Stimulated activated CD4-positive, alpha-beta T cell treated with anti-CD3 and anti-CD28 coated beads, Interleukin-4, amount 100 ng/mL, for 24 hours (primary cell): Measurements from ENCODE around the gene TPSAB1.
"Not testable (repeated sequence)": the region's sequence is repeated elsewhere in the genome, so short reads cannot be mapped to it uniquely, and the experiment has no call there.

ENCODE experiments used
- DNase-seq: peaks from one replicate; pipeline ENCODE4 v3.0.0-alpha.2; 2020

TPSAB1 gene

GRCh38 chr16:1253701-1254364, 13.3 kb downstream of the TPSAB1 start:
- DNase-seq, result not testable (repeated sequence)

DNA sequence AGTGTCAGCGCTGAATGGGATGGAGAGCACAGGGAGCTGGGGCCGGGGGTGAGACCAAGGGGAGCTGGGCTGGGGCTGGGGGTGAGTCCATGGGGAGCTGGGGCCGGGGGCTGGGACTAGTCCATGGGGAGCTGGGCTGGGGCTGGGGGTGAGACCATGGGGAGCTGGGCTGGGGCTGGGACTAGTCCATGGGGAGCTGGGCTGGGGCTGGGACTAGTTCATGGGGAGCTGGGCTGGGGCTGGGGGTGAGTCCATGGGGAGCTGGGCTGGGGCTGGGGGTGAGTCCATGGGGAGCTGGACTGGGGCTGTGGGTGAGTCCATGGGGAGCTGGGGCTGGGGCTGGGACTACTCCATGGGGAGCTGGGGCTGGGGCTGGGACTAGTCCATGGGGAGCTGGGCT, 14.3 kb downstream of the TPSAB1 start:
- not testable (repeated sequence) for DNase-seq

DNA sequence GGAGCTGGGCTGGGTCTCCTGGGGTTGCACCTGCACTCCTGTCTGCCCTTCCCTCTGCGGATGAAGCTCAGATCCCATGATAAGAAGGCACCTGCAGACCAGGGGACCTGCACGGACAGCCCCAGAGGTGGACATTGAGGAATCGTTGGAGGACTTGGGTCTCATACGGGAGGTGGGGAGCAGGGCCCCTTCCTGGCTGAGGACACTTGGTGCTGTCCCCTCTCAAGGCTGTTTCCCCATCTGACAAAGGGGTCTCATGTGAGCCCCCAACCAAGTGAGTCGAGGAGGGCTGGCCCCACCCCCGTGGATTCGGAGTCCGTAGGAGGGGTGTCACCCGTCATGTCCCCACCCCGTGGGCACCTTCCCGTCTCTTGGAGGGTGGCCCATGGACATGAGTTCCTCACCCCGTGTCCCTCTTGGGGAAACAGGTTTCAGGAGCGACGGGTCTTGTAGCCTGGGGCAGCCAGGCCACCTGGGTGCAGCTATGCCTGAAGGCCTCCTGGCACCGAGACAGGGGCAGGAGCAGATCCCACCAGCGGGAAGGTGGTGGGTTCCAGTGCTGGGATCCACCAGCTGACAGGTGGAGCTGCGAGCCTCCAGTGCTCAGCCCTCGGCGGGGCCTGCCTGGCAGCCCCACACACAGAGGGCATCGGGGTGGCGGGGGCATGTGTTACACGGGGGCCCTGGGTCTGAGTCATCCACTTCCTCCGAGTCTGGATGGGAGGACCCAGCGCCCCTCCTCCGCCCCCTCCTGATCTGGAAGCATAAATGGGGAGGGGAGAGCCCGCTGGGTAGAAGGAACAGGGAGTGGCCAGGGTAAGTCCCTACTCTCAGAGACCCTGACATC, 15.0 kb downstream of the TPSAB1 start, which contains the start of gene TPSD1:
TSS of gene TPSD1 (plus strand) at position 794 of the 847 bp plus-strand sequence. CDS start 212 bp downstream, outside the sequence.
- DNase-seq, result not testable (repeated sequence)

- not testable (repeated sequence) for DNase-seq
Measured at GRCh38 chr16:1256296-1256873, 15.9 kb downstream of the TPSAB1 start.

DNA sequence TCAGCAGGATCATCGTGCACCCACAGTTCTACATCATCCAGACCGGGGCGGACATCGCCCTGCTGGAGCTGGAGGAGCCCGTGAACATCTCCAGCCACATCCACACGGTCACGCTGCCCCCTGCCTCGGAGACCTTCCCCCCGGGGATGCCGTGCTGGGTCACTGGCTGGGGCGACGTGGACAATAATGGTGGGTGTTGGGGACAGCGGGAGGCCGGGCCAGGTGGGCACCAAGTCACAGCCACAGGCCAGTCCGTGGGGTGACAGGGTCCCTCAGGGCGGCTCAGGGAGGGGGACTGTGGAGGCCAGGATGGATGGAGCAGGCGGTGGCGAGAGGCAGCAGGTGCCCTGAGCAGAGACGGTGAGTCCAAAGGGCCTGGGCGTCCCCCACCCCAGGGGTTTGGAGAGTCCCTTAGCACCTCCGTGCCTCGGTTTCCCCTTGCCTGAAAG, 16.4 kb downstream of the TPSAB1 start:
- DNase-seq, result no peak

DNA sequence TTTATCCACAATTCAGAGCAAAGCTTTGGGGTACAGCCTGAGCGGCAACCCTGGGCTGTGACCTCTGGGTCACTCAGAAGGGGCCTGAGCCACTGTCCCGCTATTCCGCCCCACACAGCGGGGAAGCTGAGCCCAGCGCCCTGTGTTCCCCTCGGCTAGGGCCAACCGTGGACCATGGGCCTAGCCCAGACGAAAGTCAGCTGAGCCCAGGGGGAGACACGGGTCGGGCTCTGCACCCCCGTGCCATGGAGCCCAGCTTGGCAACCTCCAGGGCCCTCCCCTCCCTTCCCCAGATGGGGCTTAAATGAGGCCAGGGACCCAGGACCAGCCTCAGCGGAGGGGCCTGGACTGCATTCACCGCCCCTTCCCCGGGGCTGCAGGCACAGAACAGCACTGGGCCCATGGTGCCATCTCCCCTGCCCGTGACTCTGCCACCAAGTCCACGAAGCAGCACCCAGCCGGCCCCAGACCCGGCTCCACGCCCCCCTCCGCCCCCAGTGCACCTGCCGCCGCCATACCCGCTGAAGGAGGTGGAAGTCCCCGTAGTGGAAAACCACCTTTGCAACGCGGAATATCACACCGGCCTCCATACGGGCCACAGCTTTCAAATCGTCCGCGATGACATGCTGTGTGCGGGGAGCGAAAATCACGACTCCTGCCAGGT, 17.2 kb downstream of the TPSAB1 start:
- DNase-seq, result no peak

DNA sequence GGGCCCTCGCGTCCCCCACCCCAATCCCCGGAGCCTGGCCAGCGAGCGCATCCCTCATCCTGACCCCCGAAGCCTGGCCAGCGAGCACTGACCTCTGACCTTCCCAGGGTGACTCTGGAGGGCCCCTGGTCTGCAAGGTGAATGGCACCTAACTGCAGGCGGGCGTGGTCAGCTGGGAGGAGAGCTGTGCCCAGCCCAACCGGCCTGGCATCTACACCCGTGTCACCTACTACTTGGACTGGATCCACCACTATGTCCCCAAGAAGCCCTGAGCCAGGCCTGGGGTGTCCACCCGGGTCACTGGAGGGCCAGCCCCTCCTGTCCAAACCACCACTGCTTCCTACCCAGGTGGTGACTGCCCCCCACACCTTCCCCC, 17.7 kb downstream of the TPSAB1 start:
- no peak for DNase-seq

DNA sequence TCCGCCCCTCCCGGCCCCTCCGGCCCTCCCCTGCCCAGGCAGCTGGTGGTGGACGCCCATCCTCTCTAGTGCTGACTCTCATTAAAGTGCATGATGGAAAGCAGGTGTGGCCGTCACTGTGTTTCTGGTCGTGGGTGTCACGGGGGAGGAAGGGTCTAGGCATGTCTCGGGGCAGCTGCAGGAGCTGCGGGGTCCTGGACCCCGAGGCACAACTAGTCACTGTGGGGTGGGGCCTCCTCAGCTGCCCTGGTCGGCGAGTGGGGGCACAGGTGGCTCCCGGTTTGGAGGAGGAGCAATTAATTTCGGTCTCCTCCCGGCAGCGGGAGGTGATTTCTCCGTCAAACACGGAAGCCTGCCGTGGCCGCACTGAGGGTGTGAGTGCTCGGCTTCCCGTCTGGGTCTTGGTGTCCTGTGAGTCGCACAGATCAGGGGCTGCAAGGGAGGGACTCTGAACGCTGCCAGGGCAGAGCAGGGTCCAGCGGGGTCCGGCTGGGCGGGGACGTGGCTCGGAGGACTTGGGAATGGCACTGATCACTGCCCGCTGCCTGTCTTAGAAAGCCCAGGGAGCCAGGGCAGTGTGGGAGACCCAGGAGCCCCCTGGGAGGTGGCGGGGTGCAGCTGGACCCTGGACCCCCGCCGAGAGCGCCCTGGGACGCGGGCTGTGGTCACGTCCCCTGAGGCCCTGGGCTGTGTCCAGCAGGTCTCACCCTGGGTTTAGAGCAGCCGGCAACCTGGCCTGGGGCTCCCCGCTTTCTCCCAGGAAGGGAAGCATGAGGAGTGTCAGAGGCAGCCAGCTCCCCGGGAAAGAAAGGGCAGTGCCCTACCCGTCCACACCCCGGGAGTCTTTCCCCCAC, 18.6 kb downstream of the TPSAB1 start:
- DNase-seq, result no peak

GRCh38 chr16:1259760-1260068, 19.2 kb downstream of the TPSAB1 start:
- DNase-seq, result no peak

DNA sequence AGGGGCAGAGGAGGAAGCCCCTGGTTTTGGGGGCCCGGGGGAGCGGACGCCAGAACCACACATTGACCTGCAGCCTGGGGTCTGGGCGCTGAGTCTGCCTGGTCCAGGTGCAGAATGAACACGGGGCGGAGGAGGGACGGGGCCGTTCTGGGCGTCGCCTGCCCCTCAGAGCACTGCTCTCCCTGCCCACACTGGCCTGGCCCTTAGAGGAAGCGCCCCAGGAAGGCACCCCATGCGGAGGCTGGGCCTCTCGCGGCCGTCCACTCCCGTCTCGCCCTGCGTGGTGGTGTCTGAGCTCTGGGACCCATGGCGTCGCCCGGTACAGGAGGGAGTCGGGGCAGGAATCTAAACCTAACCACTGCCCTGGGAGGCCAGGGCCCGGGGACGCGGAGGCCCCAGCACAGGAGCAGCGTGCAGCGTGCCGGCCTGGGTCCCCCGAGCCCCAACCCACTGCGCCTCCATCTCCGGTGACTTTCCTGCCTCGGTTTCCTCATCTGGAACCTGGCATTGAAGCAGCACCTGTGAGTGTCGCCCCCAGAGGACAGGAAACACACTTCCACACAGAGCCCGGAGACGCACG, 19.7 kb downstream of the TPSAB1 start:
- DNase-seq, result no peak

DNA sequence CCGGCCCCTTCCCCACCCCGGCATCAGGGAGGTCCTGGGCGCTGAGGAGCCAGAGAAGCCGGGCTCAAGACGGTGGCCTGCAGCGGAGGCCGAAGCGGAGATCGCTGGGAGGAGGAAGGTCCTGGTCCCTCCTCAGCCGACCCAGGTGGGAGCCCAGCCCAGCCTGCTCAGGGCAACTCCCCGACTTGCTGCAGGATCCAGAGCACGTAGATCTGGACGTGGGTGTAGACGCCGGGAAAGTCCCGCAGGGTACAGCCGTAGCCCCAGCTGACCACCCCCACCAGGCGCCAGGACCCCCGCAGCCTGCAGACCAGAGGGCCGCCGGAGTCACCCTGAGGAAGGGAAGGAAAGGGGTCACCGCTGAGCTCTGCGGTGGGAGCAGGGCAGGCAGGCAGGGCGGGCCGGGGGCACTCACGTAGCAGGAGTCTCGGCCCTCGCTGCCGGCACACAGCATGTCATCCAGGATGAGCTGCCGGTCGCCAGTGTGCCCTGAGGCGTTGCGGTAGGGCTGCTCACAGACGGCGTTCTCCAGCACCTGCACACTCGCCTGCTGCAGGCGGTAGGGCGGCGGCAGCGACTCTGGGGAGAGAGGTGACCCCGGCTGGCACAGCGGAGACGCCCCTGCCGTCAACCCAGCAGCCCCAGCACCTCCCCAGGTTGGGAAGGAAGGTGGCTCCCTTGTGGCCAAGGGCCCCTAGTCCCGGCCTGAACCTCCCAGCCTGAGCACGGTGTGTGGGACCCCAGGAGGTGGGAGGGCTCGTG, 20.8 kb downstream of the TPSAB1 start:
- DNase-seq, result no peak

- DNase-seq, result no peak
Measured at GRCh38 chr16:1262210-1262845, 21.8 kb downstream of the TPSAB1 start.

DNA sequence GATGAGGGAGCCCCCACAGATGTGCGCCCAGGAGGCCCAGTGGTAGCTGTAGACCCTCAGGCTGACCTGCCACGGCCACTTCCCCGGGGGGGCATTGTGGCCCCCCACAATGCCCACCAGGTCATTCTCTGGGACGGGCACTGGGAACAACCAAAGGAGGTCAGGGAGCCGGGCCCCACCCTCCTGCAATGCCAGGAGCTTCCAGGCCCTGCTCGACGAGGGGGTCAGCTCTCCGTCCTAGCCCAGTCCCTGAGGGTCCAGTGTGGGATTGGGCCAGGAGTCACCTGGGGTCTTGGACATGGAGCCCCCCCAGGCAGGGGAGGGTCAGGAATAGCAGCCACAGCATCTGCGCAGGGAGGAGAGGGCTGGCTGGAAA, 22.3 kb downstream of the TPSAB1 start:
- no peak for DNase-seq

- DNase-seq, result no peak
Measured at GRCh38 chr16:1263591-1264344, 23.3 kb downstream of the TPSAB1 start.

- DNase-seq, result no peak
Measured at GRCh38 chr16:1264345-1265089, 24.0 kb downstream of the TPSAB1 start.

DNA sequence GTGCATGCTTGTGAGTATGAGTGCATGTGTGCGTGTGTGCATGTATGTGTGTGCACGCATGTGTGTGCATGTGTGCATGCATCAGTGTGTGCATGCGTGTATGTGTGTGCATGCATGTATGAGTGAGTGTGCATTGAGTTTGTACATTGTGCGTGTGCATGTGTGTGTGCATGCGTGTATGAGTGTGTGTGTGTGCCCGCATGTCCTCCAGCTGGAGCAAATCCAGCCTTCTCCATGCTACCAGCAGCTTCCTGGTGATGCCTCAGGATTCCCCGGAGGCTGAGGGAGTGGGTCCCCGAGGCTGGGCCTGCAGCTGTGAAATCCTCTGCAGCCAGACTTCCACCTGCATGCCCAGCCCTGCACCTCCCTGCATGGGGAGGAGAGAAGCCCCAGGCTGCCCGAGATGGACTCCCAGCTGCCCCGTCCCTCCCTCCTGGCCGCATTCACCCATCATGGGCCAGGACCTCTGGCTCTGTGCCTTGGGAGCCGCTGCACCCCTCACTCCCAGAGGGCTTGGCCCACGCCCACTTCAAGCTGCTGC, 24.7 kb downstream of the TPSAB1 start:
- no peak for DNase-seq

DNA sequence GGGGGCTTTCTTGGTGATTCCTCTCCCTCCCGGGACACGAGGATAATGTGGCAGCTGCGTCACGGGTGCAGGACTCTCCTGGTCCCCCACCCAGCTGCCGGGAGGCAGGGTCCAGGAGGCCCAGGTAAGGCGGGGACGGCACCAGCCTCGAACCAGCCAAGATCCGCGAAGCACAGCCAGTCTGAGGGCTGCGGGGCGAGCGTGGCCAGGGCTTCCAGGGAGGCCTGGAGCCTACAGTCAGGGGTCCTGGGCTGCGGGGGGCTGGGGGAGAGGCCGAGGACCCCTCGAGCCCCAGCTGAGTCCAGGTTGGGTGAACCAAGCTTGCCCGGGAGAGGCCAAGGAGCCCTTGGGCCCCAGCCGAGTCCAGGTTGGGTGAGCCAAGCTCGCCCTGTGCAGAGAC, 25.3 kb downstream of the TPSAB1 start:
- no peak for DNase-seq

GRCh38 chr16:1269418-1269817, 28.9 kb downstream of the TPSAB1 start:
- DNase-seq, result not testable (repeated sequence)

- no peak for DNase-seq
Measured at GRCh38 chr16:1271380-1271723, 30.8 kb downstream of the TPSAB1 start.
